ENCODE measurements around the gene SORCS2.

Gene SORCS2

DNA sequence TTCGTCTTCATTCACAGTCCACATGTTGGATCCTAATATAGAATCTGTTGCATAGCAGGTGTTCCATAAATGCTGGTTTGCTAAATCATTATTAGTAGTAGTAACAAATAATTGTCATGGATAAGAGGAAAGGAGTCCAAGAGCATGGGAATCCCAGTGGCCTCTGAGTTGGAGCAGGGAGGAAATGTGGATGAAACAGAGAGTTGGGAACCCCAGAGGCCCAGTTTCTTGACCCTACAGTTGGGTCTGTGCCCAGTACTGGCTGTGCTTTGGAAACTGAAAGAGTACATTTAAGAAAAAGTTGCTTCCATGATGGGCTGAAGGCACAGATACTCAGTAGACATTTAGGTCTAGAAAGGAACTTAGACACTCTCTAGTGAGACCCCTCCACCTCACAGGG is 391.8 kb downstream of the SORCS2 start:
- Histone ChIP-seq H3K27ac (ENCODE audit: low read depth, low read length) (no peak overlapping the region), H3K27me3 (ENCODE audit: control insufficient read depth, insufficient read depth, low read length) (no peaks in the 10 kb centered on the region), H3K4me1 (ENCODE audit: control insufficient read depth, insufficient read depth, low read length) (no peaks in the 10 kb centered on the region; the same call in 1 of the 2 replicates), H3K9me3 (ENCODE audit: control insufficient read depth, insufficient read depth, low read depth, low read length) (peaks cover 9% of the 10 kb centered on the region; the same call in 1 of the 2 replicates), H3K9ac (ENCODE audit: low read length) (no peak overlapping the region), H3K36me3 (ENCODE audit: control insufficient read depth, insufficient read depth, low read length) (no peaks in the 10 kb centered on the region), H3K4me3 (ENCODE audit: low read depth, low read length) (no peak overlapping the region)

DNA sequence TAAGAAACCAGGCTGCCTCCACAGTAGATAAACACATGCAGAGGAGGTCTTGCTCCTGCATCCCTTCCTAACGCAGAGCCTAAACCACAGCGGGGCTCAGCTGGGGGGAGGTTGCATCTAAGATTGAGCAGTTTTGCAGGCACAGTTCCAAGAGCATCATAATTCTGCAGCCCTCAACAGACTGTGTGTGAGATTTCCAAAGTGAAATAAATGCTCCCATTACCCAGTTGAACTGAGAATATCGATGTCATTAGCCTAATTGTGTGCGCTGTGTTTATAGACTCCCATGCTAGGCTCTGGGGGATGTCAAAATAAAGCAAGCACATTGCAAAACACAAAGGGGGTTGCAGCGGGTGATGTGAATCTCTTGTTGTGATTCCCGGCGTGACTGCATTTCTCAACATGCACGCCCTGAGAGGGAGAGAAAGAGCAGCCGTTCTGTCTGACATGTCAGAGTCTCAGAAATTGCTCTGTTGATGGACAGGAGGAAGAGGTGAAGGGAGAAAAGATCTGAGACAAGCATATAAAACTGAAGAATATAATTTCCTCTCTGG is 392.3 kb downstream of the SORCS2 start:
- Histone ChIP-seq H3K27me3 (ENCODE audit: control insufficient read depth, insufficient read depth, low read length) (no peaks in the 10 kb centered on the region), H3K4me1 (ENCODE audit: control insufficient read depth, insufficient read depth, low read length) (no peaks in the 10 kb centered on the region; the same call in 1 of the 2 replicates), H3K27ac (ENCODE audit: low read depth, low read length) (no peak overlapping the region), H3K4me3 (ENCODE audit: low read depth, low read length) (no peak overlapping the region), H3K9ac (ENCODE audit: low read length) (no peak overlapping the region), H3K36me3 (ENCODE audit: control insufficient read depth, insufficient read depth, low read length) (no peaks in the 10 kb centered on the region), H3K9me3 (ENCODE audit: control insufficient read depth, insufficient read depth, low read depth, low read length) (peaks cover 4% of the 10 kb centered on the region; the same call in 1 of the 2 replicates)

DNA sequence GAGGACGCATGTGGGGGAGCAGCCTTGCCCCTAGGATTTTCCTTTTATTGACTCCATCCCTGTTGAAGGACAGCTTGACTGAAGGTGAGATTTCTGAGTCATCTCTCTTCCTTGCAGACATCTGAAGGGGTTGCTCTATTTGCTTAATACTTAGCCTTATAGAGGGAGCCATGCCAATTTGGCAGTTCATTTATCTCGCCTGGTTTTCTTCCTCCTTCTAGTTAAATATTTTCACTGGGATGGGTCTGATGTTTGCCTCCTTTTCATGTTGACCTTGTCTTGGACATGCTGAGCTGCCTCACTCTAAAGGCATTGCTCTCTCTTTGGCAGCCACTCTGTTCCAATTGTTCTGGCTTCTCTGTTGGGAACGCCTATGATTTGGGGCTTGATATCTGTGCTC is 393.4 kb downstream of the SORCS2 start:
- Histone ChIP-seq H3K4me1 (ENCODE audit: control insufficient read depth, insufficient read depth, low read length) (peaks cover 7% of the 10 kb centered on the region; the same call in 1 of the 2 replicates), H3K36me3 (ENCODE audit: control insufficient read depth, insufficient read depth, low read length) (no peaks in the 10 kb centered on the region), H3K9ac (ENCODE audit: low read length) (no peak overlapping the region), H3K27ac (ENCODE audit: low read depth, low read length) (no peak overlapping the region), H3K4me3 (ENCODE audit: low read depth, low read length) (no peak overlapping the region), H3K9me3 (ENCODE audit: control insufficient read depth, insufficient read depth, low read depth, low read length) (no peaks in the 10 kb centered on the region), H3K27me3 (ENCODE audit: control insufficient read depth, insufficient read depth, low read length) (no peaks in the 10 kb centered on the region)

DNA sequence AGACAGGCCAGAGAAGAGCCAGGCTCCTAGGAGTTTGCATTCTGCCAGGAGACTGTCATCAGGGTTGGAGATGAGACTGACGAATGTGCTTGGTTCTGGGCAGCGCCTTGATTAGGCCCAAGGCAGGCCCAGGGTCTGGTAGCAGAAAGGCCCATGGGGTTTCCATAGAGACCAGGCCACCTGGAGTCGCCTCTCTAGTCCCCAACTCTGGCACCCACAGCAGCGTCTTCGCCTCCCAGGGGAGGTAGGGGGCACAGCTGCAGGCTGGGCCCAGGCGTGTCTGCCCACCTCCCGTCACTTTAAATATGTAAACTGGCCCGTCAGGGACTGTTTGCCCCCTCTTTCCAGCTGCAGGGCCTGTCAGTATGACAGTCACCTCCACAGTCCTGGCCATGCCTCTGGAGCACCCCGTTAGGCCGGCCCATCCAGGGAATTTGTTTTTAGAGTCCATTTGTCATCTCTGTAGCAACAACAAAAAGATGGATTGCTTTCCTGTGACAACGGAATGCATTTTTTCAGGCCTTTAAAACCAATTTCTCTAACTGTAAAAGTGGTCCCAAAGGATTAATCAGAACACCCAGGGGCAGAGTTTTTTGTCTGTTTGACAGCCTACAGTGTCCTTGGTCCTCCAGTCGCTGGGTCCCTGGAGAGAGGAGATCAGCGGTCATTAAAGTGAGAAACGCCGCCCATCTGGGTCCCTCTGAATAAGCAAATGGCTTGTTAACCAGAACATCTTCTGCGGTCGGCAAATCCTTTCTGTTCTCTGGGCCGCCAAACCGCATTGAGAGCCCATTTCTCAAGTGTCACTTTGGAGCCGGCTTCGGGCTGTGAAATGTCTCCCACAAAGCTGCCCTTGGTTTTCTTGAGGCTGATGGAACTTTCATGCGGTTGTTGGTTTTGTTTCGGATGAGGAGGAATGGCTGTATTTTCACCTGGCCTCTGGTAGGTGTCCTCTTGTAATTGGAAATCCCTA is 395.4 kb downstream of the SORCS2 start:
- Histone ChIP-seq H3K9ac (ENCODE audit: low read length) (no peak overlapping the region), H3K9me3 (ENCODE audit: control insufficient read depth, insufficient read depth, low read depth, low read length) (no peaks in the 10 kb centered on the region), H3K4me3 (ENCODE audit: low read depth, low read length) (no peak overlapping the region), H3K27me3 (ENCODE audit: control insufficient read depth, insufficient read depth, low read length) (no peaks in the 10 kb centered on the region), H3K27ac (ENCODE audit: low read depth, low read length) (no peak overlapping the region), H3K36me3 (ENCODE audit: control insufficient read depth, insufficient read depth, low read length) (no peaks in the 10 kb centered on the region), H3K4me1 (ENCODE audit: control insufficient read depth, insufficient read depth, low read length) (peaks cover 7% of the 10 kb centered on the region; the same call in 1 of the 2 replicates)

DNA sequence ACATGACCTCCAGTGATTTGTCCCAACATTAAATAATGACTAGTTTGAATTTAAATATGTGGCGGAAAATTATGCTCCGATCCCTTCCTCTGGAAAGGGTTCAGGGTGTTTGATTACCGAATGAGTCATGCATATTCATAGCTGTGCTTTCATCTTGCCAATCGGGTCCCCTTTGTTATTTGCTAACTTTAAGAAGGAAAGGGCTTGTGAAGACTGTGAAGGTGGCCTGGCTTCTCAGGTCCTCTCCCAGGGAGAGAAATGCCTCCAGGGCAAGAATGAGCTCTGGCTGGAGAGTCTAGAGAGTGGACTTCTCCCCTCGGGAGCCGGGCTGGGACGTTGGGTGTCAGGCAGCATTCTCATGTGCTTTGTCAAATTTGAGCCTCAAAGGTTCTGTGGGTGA is 397.9 kb downstream of the SORCS2 start:
- no peaks in the 10 kb centered on the region for H3K9me3 ChIP-seq (ENCODE audit: control insufficient read depth, insufficient read depth, low read depth, low read length)
- H3K27ac ChIP-seq (ENCODE audit: low read depth, low read length): no peak overlapping the region
- no peaks in the 10 kb centered on the region for H3K36me3 ChIP-seq (ENCODE audit: control insufficient read depth, insufficient read depth, low read length)
- H3K27me3 ChIP-seq (ENCODE audit: control insufficient read depth, insufficient read depth, low read length): no peaks in the 10 kb centered on the region
- no peak overlapping the region for H3K4me3 ChIP-seq (ENCODE audit: low read depth, low read length)
- no peak overlapping the region for H3K9ac ChIP-seq (ENCODE audit: low read length)
- H3K4me1 ChIP-seq (ENCODE audit: control insufficient read depth, insufficient read depth, low read length): peaks cover 11% of the 10 kb centered on the region; the same call in 1 of the 2 replicates

DNA sequence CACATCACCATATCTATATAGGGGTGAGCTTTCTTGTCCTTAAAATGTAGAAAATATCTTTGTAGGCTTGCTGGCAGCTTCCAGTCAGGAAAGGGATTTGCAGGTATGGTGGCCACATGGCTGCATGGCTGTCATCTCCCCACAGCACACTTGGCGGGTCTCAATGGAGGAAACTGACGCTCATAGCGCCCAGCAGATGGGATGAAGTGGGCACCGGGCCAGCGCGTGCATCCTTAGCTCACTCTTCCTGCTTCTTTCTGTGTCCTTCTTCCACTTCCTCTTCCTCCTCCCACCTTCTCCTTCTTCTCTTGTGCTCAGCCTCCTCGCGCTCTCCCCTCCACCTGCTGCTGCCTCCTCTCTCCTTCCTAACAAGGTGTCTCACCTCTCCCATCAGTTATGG is 398.6 kb downstream of the SORCS2 start:
- Histone ChIP-seq H3K4me3 (ENCODE audit: low read depth, low read length) (no peak overlapping the region), H3K4me1 (ENCODE audit: control insufficient read depth, insufficient read depth, low read length) (peaks cover 17% of the 10 kb centered on the region), H3K27ac (ENCODE audit: low read depth, low read length) (no peak overlapping the region), H3K27me3 (ENCODE audit: control insufficient read depth, insufficient read depth, low read length) (no peaks in the 10 kb centered on the region), H3K36me3 (ENCODE audit: control insufficient read depth, insufficient read depth, low read length) (no peaks in the 10 kb centered on the region), H3K9ac (ENCODE audit: low read length) (no peak overlapping the region), H3K9me3 (ENCODE audit: control insufficient read depth, insufficient read depth, low read depth, low read length) (no peaks in the 10 kb centered on the region)

DNA sequence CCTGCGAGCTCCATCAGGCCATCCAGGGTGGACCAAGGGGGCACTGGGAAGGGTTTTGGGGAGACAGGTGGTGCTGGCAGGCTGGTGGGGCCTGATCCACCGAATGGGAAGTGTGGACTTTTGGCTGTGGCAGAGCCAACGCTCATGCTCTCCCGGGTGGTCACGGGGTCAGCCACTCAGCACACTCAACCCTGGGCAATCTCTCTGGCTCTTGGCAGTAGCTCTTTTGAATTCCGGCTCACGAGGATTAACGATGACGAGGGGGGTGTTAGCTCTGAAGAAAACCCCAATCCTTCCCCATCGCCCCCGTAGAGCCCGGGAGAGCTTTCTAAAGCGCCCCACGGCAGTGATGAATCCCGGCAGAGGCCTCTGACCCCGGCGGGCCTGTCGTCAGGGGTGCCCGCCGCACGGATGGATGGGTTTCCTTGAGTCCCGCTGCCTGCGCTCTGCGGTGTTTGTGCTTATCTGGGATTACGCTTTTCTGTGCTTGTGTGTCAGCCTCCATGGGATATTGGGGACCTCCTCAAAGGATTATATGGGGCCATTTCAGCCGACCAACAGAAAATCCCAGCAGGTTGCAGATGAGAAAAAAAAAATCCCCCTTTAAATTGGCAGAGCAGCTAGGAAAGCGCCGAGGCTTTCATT is 399.2 kb downstream of the SORCS2 start:
- Histone ChIP-seq H3K27me3 (ENCODE audit: control insufficient read depth, insufficient read depth, low read length) (no peaks in the 10 kb centered on the region), H3K9ac (ENCODE audit: low read length) (no peak overlapping the region), H3K27ac (ENCODE audit: low read depth, low read length) (no peak overlapping the region), H3K9me3 (ENCODE audit: control insufficient read depth, insufficient read depth, low read depth, low read length) (no peaks in the 10 kb centered on the region), H3K4me3 (ENCODE audit: low read depth, low read length) (no peak overlapping the region), H3K36me3 (ENCODE audit: control insufficient read depth, insufficient read depth, low read length) (no peaks in the 10 kb centered on the region), H3K4me1 (ENCODE audit: control insufficient read depth, insufficient read depth, low read length) (peaks cover 22% of the 10 kb centered on the region)

DNA sequence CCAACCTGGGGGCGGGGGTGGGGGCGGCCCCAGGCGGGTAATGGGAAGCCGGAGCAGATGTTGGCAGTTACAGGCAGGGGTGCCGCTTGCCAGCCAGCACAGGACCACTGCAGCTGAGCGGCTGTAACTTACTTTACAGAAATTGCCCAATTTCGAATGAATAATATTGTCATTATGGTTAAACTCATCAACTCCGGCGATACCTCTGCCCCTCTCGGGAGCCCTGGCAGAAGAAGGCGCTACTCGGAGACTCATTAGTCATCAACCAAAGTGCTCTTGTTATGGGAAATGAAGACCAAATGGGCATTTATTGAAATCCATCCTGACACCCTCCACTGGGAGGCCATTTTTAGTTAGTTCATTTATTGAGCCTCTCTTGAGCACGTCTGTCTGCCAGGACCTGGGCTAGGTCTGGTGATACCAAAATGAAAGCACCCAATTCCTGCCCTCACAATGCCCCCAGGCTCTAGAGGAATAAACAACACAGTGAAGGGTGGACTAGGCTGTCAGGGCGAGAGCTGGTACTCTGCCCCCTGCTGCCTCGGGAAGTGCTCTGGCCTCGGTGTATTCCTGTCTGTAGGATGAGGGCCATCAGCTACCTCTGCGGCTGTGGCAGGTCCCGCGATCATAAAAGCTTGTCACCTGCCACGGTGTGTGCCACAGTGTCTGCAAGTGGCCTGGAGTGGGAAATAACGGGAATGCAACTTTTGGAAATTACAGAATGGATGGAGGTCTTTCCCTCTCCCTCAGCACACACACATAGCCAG is 401.5 kb downstream of the SORCS2 start:
- Histone ChIP-seq H3K9ac (ENCODE audit: low read length) (no peak overlapping the region), H3K9me3 (ENCODE audit: control insufficient read depth, insufficient read depth, low read depth, low read length) (no peaks in the 10 kb centered on the region), H3K4me1 (ENCODE audit: control insufficient read depth, insufficient read depth, low read length) (peaks cover 26% of the 10 kb centered on the region), H3K27me3 (ENCODE audit: control insufficient read depth, insufficient read depth, low read length) (no peaks in the 10 kb centered on the region), H3K36me3 (ENCODE audit: control insufficient read depth, insufficient read depth, low read length) (no peaks in the 10 kb centered on the region), H3K4me3 (ENCODE audit: low read depth, low read length) (no peak overlapping the region), H3K27ac (ENCODE audit: low read depth, low read length) (no peak overlapping the region)

DNA sequence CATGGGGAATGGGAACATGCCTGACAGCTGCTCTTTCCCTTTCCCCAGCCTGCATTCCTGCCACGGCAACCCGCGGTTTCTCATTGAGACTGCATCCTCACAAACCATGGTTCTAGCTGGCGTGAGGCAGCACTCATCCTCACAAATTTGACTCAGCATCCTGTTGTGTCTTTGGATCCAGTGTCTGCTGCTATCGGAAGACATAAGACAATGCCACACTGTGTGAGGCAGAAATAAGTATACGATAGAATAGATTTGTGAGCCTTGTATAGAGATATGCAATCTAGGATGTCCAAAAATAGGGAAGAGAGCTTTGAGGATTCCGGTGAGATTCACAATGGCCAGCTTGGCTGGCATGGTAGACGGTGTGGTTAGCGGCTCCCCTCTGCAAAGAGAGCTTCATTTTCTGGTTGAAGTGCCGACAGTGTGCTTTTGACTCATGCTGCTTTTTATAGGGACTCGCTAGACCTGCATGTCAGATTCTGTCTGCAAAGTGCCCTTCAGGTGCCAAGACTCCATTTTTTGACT is 403.7 kb downstream of the SORCS2 start:
- Histone ChIP-seq H3K9me3 (ENCODE audit: control insufficient read depth, insufficient read depth, low read depth, low read length) (no peaks in the 10 kb centered on the region), H3K4me3 (ENCODE audit: low read depth, low read length) (no peak overlapping the region), H3K9ac (ENCODE audit: low read length) (peak overlapping the region; percentile 6), H3K27ac (ENCODE audit: low read depth, low read length) (no peak overlapping the region), H3K4me1 (ENCODE audit: control insufficient read depth, insufficient read depth, low read length) (peaks cover 19% of the 10 kb centered on the region), H3K27me3 (ENCODE audit: control insufficient read depth, insufficient read depth, low read length) (no peaks in the 10 kb centered on the region), H3K36me3 (ENCODE audit: control insufficient read depth, insufficient read depth, low read length) (no peaks in the 10 kb centered on the region)

DNA sequence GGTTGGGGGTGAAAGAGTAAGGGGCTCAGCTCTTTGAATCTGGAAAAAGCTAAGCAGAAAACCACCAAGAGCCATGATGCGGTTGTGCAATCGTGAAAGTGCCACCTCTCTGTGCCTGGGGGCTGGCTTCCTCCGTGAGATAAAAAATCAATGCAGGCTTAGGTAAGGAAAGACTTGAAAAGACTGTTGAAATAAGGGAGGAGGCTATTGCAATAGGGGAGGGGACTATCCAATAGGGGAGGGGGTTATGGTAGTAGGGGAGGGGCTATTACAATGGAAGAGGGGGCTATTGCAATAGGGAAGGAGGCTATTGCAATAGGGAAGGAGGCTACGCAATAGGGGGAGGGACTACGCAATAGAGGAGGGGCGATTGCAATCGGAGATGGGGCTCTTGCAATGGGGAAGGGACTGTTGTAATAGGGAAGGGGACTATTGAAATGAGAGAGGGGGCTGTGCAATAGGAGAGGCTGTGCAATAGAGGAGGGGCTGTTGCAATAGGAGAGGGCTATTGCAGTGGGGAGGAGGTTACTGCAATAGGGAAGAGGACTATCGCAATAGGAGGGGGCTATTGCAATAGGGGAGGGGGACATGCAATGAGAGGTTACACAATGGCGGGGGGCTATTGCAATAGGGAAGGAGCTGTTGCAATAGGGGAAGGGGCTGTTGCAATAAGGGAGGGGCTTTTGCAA is 404.7 kb downstream of the SORCS2 start:
- peaks cover 19% of the 10 kb centered on the region for H3K4me1 ChIP-seq (ENCODE audit: control insufficient read depth, insufficient read depth, low read length)

More for the DNA sequence above, 404.7 kb downstream of the SORCS2 start:
- H3K27me3 ChIP-seq (ENCODE audit: control insufficient read depth, insufficient read depth, low read length): no peaks in the 10 kb centered on the region
- no peak overlapping the region for H3K4me3 ChIP-seq (ENCODE audit: low read depth, low read length)
- H3K27ac ChIP-seq (ENCODE audit: low read depth, low read length): no peak overlapping the region
- H3K9ac ChIP-seq (ENCODE audit: low read length): no peak overlapping the region
- no peaks in the 10 kb centered on the region for H3K9me3 ChIP-seq (ENCODE audit: control insufficient read depth, insufficient read depth, low read depth, low read length)
- H3K36me3 ChIP-seq (ENCODE audit: control insufficient read depth, insufficient read depth, low read length): no peaks in the 10 kb centered on the region
